ENCODE results near the gene HHIP.

HHIP gene, protein sequence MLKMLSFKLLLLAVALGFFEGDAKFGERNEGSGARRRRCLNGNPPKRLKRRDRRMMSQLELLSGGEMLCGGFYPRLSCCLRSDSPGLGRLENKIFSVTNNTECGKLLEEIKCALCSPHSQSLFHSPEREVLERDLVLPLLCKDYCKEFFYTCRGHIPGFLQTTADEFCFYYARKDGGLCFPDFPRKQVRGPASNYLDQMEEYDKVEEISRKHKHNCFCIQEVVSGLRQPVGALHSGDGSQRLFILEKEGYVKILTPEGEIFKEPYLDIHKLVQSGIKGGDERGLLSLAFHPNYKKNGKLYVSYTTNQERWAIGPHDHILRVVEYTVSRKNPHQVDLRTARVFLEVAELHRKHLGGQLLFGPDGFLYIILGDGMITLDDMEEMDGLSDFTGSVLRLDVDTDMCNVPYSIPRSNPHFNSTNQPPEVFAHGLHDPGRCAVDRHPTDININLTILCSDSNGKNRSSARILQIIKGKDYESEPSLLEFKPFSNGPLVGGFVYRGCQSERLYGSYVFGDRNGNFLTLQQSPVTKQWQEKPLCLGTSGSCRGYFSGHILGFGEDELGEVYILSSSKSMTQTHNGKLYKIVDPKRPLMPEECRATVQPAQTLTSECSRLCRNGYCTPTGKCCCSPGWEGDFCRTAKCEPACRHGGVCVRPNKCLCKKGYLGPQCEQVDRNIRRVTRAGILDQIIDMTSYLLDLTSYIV

DNA sequence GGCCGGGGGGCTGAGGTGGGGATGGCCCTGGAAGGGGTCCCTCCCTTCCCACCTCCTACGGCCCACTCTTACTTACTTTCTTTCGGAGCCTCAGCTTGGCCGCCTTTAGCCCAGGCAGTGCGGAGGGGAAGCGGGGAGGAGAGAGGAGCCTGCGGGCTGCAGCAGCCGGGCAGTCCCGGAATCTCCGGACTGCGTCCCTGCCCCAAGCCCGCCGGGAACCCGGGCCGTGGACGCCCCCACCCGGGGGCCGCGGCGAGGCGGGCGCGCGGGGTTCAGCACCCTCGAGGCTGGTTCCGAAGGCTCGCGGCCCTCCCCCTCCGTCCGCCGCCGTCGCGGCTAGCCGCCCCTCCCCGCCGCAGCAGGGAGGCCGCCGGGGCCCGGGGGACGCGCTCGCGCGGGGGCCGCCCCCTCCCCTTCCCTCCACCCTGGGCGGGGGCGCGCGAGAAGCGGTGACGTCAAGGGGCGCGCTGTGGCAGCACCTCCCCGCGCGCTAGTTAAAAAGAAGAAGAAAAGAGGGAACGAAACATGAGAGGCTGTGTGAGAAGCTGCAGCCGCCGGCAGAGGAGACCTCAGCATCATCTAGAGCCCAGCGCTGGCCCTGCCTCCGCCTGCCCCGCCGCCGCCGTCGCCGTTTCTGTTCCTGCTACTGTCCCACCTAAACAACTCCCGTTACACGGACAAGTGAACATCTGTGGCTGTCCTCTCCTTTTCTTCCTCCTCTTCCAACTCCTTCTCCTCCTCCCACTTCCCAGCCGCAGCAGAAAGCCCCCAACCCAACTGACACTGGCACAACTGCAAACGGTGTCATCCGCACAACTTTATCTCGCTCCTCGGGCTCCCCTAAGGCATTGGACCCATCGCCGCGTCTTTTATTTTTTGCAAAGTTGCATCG, at the start of gene HHIP:
TSS of gene HHIP (plus strand) at position 526 of the 892 bp plus-strand sequence. CDS start 520 bp downstream, outside the sequence.
- peak; percentile 62 for DNase-seq (ENCODE audit: low spot score)

DNA sequence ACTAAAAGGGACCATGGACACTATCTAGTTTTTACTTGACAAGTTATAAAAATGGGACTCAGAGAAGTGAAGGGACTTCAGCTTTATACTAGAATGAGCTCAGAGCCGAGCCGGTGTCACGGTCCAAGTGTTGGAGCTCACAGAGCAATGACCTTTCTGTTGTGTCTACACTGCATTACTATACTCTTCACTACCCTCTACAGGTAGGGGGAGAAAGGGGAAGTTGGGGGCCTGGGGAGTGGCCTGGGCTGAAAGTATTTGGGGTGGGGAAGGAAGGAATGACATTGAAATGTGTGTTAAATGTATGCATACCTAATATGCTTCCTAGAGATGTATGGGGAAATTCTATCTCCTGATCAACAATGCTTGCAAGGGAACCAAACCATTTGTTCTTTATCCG, 48.8 kb upstream of the HHIP start:
- DNase-seq (ENCODE audit: low spot score), result no peak

DNA sequence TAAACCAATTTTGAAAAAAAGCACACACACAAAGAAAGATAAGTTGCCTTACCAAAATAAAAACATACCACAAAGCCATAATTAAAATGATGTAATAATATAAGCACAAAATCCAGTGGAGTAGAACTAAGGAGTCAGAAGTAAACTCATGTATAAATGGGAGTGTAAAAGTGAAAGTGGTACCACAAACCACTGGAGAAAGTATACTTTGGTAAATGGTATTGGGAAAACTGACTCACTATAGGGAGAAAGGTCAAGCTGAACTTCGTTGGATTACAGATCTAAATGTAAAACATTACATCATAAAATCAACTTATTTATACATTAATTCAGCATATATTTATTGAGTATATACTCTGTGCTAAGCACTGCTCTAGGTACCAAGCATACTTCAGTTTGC, 46.3 kb upstream of the HHIP start:
- no peak for DNase-seq (ENCODE audit: low spot score)

DNA sequence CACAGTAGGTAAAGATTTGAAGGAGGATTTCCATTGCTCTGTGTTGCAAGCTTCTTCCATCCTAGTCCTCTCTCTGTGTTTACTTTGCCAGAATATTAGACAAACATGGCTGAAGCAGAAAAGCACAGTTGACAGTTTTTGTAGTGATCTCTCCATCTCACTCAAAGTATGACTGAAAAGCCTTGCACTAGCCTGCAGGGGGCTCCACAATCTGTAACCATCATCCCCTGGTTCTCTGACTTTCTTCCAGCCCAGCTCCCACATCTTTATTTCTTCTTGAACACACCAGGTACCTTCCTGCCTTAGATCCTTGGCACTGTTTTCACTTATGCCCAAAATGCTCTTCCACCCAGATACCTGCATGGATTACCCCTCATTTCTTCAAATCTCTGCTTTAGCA, 34.1 kb upstream of the HHIP start:
- DNase-seq (ENCODE audit: low spot score), result peak; percentile 3

DNA sequence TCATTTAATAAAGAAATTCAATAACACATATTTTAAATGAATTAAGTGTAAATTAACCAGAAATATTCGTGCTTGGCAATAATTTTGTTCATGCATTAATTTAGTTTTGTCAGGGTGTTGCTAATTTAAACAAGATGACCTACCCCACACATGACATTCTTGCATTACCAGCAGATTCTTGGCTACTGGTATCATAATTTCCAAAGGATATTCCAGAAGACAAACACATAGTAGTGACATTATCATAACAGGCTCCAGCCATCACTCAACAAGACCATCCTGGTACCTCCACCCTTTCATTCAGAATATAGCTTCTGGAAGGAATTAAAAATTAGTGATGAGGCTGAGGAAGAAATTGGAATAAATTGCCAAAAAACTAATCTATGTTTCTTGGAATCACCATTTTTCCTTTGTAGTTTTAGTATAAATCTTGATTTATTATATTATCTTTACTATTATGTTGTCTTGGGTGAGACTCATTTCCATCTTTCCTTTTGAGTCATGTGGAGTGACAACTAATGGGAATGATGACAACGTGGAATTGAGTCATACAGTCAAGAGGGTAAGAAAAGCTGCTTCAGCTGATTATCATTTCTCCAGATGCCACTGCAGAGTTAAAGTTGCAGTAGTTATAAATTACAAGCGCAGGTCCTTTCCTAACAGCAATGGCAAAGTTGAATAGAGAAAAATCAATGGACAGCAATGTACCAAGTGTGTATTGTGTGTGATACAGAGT, 30.9 kb upstream of the HHIP start:
- peak; percentile 5 for DNase-seq (ENCODE audit: low spot score)

DNA sequence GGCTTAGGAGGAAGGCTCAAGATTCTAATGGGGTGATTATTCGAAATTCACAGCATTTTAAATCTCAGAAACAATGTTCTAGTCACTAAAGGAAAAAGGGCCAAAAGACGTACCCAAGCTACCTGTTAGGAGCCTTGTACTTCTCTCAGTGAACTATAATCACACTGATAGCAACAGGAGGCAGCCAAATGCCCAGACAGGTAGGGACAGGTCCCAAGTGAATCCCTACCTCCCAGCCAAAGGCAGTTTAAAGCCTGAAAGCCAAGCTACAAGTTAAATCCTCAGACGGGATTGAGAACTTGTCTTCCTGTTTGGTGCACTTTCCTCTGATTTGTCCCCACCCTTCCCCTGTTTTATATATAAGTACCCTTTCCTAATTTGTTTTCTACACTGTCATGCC, 24.3 kb upstream of the HHIP start:
- no peak for DNase-seq (ENCODE audit: low spot score)

DNA sequence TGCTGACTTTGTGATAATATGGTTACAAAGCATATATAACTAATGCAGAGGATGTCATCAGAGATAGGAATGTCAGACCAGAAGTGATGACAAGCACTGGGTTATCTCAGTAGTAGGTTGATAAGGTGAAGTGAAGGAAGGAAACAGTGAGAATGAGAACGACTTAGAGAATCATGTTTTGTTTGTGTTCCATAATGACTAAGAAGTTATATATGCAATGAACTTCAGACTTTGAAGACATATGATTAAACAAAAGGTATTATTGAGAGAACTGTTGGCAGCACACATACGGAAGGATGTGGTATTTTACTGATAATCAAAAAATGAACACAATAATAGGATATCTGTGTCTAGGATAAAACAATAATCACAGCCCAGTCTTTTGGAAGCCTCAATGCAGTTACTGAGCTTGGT, 18.3 kb upstream of the HHIP start:
- no peak for DNase-seq (ENCODE audit: low spot score)

DNA sequence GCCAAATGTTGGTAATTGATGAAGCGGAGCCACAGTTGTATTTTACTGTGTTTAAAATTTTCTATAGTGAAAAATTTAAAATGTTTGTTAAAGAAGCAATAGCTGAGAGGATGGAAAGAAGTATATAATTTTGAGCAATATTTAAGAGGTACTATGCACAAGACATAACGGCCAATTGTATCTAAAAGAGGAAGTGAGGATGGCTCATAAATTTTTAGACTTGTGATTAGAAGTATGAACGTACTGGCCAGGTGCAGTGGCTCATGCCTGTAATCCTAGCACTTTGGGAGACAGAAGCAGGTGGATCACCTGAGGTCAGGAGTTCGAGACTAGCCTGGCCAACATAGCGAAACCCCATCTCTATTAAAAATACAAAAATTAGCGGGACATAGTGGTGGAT, 12.7 kb upstream of the HHIP start:
- no peak for DNase-seq (ENCODE audit: low spot score)

DNA sequence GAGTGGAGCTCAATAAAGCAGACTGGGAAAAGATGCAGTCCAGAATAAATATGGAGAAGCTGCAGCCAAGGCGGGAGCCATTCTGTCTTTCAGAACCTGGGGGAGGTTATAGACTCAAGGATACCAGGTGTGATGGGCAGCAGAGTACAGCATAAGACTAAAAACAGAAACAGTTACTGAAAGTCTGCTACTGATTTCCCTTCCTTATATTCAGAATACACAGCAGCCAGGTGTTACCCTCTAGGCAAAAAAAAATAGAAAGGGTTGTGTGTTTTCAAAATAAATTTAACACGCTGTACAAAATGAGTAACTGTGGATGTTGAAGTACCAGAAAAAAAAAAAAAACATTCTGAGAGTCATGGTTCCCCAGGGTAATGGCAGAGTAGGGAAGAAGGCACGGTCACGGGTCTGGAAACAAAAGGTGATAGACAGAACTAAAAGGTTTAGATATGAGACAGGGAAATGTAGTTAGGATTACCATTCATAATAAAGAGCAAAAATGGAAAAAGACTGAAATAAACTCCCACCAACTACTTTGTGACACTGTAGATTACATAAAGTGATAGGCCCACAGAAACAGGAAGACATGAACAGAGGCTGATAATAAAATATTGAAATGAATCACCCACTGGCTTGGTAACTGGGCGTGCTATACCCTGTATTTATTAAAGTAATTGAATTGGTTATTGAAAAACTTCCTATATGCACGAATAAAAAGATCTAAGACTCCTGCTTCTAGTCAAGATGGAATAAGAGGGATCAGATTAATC, 10.8 kb upstream of the HHIP start:
- DNase-seq (ENCODE audit: low spot score), result no peak

DNA sequence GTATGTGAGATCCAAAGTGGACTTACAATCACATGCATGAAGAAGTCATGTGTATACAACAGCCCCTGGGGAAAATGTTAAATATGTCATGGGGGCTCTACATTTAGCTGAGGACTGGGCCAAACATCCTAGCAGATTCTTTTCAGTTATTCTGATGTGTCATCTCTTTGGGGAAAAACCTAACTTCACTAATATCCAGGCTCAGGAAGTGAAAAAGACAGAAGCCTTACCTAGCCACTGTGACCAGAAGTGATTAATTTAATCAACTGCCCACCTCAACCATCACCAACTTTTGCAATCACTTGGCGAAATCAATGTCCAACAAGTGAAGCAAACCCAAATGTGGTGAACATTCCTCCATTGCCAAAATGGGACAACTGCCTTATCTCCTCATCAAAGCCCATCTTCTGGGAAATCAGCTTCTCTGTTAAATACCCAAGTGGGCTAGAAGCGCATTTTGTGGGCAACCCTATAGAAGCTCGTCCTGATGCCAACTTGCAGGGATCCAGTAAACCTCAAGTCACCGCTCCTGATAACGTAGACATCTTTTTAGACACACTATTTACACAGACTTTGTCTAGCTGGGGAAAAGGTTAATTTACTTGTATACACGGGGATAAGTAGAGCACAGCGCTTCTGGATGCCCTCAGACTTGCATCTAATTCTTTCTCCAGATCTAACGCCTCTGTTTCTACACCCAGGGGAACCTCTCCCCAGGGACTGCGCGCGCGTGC, 1.4 kb upstream of the HHIP start:
- no peak for DNase-seq (ENCODE audit: low spot score)

DNA sequence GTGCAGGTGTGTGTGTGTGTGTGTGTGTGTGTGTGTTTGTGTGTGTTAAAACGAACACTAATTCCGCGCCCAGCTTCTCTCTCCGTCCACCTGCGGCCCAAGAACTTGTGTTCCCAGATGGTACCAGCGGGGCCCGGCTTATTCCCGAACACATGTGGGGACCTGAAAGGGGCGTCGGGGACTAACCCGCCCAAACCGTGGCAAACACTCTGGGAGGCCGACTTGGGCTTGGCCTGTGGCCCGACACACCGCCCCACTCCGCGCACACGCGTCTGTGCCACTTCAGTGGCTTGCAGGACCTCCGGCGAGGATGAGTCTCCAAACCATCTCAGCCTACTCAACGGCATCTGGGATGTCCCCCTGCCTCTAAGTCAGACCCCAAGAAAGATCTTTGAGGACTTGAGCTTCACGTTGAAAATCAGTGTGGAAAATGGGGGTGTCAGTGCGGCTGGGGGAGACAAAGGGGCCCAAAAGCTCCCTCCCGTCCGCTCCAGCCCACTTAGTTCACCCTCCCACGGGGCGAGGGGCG, 790 bp upstream of the HHIP start:
- DNase-seq (ENCODE audit: low spot score), result no peak

DNA sequence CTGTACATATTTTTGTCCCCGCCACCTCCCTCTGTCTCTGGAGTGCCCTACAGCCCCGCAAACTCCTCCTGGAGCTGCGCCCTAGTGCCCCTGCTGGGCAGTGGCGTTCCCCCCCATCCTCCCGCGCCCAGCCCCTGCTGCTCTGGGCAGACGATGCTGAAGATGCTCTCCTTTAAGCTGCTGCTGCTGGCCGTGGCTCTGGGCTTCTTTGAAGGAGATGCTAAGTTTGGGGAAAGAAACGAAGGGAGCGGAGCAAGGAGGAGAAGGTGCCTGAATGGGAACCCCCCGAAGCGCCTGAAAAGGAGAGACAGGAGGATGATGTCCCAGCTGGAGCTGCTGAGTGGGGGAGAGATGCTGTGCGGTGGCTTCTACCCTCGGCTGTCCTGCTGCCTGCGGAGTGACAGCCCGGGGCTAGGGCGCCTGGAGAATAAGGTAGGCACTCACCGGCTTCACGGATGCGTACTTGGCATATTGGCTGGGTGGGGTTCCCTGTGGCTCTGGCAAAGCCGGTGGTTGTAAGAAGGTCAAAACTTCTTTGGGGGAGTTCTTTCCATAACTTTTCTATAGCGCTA, 653 bp downstream of the HHIP start:
- peak; percentile 39 for DNase-seq (ENCODE audit: low spot score)

DNA sequence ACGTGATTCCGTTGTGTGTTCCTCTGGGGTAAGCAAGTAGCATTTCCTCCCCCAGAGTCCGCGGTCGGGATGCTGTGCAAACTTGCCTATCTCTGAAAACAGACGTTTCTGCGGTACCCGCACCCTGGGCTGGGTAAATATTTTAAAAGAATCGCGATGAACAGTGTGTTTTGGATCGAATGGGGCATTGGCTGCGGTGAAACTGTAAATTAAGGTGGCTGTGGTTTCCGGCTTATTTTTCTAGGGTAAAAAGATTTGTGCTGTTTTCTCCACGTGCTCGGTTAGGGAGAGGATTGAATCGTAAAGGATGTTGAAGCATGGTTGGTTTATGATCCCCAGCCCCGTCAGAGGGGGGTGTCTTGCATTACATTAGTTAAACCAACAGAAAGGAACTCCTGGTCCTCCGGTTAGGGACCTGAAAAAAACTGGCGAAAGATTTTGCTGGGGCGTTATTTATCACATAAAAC, 1.2 kb downstream of the HHIP start:
- DNase-seq (ENCODE audit: low spot score), result peak; percentile 17

DNA sequence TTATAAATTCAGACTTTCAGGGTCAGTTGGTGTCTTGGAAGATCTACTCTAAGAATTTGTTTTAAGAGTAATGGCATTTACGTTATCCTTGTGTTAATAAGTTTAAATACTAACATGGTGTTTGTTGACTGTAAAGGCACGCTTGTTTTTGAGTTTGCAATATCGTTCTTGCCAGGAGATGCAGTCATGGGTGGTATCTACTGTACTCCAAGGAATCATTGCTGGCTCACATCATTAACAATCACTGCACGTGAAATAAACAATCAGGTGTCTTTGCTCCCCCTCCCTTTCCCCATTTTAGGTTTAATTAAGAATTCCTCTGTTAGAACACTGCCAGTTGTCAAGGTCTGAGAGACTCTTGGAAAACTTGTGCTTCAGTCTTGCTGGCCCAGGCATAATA, 1.6 kb downstream of the HHIP start:
- DNase-seq (ENCODE audit: low spot score), result no peak

DNA sequence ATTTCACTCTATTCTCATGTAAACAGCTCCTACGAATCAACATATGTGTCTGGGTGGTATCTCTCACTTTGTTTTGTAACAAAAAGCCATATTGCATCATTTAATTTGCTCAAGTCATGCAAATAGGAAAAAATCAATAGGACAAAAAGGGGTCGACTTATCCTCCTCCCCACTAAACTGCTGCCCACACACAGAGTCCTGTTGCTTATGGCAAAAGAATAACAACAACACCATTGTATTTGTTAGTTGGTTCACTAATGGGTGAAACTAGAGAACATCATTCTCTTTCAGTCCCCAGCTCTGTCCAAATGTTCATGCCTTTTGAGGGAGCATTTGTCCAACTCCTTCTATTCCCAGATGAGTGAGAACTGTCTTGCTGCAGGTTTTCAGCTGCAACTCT, 2.1 kb downstream of the HHIP start:
- DNase-seq (ENCODE audit: low spot score), result no peak

DNA sequence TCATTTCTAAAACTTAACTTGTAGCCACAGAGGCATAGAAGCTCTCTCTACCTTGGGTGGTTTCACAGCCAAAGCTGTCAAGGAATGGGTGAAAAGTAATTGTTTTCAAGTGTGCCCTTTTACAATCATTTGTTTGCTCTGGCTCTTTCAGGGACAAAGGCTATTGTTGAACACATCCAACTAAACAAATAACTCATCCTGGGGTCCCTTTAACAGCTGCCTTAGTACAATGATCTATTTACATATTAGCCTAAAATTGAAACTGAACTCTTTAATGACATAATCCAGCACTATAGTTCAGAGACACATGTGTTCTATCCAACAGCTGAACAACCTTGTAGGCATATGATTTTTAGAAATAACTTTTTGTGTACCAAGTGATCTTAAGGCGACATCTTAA, 3.7 kb downstream of the HHIP start:
- no peak for DNase-seq (ENCODE audit: low spot score)

DNA sequence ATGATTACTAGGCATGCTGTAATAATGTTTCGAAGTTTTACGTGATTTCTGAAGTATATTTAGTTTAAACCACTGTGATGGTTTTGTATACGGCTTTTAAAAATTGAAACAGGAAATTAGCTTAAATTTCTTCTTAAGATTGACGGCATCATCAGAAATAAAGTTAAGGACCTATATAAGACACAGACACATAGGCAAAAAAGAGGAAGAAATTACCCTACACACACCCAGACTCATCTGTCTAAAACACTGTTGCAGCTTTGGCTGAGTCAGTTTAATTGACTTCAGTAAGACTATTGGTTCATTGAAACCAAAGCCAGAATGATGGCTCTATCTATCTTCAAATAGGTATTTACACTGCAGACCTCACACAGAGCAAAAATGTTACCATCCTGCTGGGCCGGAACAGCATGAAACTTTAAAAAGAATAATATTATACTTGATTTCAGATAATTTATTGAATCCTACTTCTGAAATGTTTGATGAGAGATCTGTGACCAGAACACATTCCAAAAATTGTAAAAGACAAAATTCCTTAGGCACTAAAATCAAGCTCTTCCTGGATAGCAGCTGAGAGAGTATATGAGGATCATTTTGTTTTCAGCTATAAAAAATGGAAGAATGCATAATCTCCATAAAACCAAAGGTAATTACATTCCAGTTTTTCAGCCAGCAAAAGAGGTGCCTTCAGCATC, 4.5 kb downstream of the HHIP start:
- no peak for DNase-seq (ENCODE audit: low spot score)

DNA sequence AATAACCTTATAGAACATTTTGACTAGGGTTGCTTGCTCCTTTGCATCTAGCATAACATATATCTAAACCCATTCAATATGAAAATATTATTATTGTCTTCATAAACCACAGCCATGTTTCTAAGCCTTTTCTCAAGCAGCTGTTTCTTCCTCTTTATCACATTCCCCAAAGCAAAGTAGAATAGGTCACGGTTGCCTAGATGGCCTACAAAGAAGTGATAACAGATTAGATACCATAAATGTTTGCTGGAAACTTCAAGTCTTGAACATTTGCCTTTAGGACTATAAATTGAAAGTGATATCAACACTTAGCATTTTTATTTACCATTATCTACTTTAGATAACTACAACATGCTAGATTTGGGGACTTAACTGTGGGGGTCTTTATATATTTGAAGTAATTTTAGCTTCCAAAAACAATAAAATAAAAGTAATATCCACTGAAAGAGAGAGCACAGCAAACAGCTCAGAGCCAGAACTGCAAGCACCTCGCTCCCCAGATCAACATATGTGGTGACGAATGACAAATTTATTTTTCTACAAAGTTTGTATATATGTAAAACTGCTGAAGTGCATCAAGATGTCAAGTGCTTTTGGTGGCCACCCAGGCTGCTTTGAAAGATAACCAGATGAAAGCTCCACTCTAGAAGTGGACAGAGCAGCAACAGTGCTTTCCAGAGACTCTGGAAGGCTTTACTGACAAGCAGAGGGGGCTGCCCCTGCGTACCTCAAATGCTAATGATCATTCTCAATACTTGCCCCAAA, 8.0 kb downstream of the HHIP start:
- no peak for DNase-seq (ENCODE audit: low spot score)
